HG02798 (cell line): Measurements from ENCODE around the gene UNK.
A peak's percentile ranks its signal among the peaks of the same experiment; 100 is the strongest.
"Not testable (repeated sequence)": the region's sequence is repeated elsewhere in the genome, so short reads cannot be mapped to it uniquely, and the experiment has no call there.

Experiments used
- ATAC-seq: cut with Tn5 transposase; IDR thresholded peaks from one replicate; pipeline ENCODE4 v1.9.1; 2021; ENCODE audit warnings: mild to moderate bottlenecking; ENCODE audit not compliant: unreplicated experiment, poor library complexity

UNK gene

DNA sequence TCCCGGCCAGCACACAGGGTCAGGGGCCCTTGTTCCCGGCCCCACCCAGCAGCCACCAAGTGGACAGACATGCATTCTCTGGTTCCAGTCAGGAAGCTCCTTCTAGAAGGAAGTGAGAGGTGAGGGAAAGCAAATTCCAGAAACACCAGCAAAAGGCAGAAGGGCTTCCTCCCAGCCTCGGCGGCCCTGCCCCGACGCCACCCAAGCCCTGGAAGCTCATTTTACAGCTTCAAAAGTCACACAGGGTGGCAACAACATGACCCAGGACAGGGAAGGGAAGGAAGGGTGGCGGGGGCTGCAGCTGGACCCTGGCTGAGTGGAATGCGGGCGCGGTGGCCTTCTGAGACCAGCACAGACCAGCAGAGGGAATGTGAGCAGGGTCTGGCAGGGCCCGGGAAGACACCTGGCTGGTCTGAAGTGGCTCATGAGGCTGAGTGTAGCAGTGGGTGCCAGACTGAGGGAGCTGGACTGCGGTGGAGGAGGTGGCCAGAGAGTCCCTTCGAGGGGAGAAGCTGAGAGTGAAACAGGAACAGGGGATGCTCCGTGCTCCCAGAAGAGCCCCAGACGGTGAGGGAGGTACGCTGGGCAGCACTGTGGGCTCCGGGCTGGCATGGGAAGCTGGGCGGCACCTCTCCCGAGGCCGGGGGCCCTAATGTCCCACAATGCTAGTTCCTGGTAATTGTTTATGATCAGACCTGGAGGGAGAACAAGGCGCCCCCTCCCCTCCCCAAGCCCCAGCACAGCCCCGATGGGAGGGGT, 61.5 kb downstream of the UNK start:
- ATAC-seq: no peak

DNA sequence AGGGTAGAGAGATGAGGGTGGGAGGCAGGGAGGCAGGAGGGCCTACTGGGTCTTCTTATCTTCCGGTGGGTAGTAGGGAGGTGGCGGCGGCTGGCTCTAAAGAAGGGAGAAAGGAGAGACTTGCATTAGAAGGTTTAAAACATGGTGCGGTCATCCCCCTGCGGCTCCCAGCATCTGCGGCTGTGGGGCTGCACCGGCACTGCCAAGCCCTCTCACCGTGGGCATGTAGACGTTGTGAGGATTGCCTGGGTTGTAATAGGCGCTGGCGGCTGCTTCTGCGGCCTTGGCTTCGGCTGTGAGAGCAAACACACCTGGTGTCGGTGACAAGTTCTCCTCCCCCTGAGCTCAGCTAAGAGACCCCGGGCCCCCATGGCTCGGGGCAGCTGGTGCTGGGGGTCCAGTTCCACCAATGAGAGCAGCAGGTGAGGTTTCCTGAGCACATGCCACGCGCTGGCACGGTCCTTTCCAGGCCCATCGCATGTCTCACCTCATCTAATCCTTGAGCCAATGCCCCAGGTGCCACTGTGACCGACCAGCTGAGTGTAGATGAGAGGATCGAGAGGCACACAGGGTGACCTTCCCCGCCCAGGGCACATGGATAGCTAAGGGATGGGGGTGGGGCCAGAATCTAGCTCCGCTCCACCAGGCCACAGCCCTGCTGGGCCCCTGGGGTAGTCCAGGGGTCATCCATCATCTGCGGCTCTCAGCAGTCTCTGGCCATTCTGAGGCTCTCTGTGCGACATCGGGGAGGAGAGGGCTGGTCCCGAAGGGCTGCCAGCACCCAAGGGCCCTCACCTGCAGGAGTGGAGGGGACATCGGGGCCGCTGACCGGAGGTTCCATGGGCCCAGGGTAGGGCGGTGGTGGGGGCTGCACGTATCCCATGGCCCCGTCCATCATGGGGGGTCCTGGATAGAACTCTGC, 62.3 kb downstream of the UNK start:
- ATAC-seq: no peak

DNA sequence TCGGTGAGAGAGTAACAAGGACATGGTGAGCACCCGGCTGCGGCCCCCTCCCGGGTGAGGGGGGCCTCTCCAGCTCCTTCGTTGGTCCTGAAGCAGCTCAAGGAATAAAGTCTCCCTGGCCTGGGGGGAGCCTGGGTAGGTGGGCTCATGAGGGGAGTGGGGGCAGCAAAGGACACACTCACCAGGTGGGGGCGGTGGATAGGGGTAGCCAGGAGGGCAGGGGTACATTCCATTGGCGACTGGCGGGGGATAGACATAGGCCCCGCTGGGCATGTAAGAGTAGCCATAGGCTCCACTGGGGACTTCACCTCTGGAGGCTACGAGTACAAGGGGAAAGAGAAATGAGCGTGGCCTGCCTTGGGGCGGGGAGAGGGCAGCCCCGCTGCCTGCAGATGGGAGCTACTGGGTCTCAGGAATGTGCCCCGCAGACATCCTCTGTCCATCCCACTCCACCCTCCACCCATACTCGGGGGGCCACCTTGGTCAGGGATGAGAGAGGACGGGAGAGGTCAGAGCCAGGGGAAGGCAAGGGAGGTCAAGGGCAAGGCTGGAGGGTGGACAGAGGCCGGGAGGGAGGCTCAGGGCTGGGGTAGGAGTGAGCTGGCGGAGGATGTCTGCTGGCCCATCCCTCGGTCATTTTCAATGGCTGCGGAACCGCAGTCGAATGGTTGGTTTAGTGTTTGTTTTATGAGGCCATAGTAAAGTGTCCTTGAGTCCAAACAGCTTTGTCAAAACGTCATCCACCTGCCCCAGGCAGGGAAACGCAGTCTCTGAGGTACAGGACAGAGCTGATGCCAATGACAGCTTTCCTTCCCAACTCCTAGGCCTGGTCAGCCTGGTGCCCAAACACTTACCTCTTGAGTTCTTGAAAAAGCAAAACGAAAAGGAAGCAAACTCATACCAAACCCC, 63.3 kb downstream of the UNK start:
- no peak for ATAC-seq

DNA sequence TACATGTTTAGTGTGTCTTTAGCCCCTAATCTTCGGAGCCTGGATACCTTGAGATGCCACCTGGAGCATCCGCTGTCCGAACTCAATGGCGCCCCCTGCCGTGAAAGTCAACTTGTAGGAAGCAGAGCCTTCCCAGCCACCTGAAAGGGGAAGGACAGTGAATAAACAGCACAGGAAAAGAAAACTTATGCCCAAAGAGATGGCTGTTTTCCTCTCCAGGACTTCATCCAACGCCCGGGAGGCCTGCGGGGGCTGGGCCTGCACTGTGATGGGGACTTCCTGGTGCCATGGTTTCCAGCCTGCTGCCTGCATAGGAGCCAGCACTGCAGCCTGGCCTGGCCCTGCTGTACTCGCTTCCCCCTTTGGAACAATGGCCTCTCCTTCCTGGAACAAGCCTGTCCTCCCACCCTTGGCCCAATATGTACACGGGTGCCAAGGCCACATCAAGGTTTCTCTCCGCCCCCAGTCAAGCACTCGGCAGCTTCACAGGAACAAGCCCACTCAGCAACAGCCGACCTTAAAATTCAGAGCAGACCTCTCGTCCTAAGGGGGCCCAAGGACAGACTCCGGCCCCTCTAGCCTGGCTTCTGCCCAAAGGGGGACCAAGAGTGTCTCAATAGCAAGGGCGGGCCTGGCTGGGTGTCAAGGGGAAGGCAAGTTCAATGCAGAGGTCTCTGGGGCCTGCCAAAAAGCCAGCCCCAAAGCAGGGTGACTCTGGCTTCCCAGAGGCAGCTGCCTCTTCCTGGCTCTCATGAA, 64.1 kb downstream of the UNK start:
- ATAC-seq: no peak

DNA sequence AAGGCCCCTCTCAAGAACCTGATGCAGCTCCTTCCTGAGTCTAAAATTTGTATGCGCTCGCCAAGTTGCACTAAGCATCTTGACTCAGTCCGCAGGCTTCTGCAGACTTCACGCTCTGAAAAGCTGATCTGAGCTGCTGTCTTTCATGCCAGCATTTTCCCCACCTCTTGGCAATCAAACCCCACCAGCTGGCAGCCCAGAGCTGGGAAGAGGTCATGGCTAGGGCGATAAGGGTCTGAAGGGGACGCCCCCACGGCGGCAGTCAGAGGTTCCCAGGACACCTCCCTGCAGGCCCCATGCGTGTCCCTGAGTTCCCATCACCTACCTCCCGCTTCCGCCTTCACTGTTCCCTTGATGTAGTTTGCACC, 64.7 kb downstream of the UNK start:
- no peak for ATAC-seq

DNA sequence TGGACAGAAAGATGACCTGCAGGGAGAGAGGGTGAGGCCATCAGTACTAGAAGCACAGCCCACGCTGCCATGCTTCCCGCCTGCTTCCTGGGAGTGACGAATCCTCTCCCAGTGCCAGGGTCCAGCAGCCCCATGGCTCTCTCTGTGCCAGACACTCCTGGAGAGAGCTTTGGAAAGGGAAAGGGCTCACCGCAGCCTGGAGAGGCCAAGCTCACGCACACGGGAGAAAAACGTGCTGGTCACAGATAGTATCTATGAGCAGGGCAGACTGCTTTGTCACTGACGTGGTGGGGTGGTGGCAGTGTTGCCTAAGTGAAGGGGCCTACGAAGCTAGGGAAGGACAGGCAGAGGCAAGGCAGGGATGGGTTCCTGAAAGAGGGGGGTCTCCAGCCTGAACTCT, 65.1 kb downstream of the UNK start:
- ATAC-seq: no peak

DNA sequence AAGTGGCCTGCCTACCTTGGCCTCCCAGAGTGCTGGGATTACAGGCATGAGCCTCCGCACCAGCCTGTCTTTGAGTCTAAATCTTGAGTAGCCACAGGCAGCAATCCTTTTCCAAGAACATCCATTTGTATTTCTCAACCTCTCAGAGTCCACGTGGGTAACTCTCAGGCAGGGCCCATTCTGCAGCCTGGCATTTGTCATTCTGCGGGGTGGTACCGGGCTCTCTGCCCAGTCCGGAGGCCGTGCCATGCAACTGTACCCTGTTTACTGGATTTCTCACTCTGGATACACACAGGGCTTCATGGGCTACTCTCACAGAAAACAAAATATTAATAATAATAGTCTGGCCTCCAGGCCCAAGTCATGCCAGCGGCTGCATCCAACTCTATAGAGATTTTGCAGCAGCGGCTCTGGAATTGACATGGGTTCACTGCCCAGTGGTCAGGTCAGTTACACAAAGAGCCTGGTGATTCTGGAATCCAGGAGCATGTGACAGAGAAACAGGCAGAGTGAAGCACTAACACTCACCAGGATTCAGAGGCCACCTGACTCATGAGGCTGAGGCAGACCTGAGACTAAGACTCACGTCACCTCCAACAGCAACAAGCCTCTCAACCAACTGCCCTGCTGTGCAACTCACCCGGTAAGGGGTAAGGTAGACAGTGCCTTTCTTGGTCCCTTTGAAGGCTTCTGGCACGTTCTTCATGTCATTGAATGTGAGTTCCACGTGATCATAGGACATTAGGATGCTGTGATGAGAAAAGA, 66.5 kb downstream of the UNK start:
- ATAC-seq: no peak

DNA sequence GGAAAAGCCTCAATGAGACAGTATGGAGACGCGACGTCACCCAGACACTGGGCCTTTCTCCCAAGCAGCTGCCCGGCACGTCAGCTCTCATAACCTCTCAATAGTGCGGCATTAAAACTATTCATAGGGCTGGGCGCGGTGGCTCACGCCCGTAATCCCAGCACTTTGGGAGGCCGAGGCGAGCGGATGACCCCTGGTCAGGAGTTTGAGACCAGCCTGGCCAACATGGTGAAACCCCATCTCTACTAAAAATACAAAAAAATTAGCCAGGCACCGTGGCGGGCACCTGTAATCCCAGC, 67.0 kb downstream of the UNK start:
- ATAC-seq: not testable (repeated sequence)

DNA sequence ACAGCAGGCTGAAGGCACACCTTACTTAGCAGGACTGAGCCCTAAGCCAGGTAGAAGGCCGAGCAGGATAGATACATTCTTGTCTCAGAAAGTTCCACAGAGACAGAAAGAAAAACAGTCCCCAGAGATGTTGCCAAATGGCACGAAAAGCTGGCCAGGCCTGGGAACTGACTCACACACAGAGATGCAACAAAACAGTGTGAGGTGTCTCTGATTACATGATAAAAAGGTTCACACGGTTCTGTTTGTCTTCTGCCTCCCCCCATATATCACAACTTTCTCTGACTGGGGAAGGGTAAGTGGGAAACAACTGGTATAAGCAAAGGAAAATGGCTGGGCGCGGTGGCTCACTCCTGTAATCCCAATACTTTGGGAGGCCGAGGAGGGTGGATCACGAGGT, 68.8 kb downstream of the UNK start:
- no peak for ATAC-seq

DNA sequence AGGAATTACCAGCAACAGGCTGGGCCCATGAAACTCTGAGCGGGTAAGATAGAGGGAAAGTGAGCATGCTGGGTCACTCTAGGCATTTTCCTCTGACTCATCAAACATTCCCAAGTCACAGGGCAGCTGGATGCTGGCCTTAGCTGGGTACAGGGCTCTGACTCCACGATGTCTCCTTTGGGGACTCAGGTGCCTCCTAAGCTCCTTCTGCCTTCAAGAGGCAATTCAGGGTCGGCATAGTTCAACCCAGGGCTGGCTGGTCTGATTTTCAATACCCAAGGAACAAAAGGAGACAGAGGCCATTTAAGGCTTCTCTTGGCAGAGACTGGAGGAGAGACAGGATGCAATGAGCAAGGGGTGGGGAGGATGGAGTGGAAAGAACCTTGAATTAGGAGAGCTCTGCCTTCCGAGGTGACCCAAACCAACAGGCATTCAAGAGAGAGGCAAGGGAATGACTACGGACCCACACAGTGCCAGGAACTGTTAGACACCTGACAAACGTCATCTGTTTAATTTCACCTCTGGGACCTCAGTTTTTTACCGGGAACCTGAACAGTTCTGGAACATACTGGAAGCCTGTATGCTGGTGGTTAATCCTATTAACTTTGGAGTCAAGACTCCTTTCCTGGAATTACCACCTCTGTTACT, 69.6 kb downstream of the UNK start:
- no peak for ATAC-seq

DNA sequence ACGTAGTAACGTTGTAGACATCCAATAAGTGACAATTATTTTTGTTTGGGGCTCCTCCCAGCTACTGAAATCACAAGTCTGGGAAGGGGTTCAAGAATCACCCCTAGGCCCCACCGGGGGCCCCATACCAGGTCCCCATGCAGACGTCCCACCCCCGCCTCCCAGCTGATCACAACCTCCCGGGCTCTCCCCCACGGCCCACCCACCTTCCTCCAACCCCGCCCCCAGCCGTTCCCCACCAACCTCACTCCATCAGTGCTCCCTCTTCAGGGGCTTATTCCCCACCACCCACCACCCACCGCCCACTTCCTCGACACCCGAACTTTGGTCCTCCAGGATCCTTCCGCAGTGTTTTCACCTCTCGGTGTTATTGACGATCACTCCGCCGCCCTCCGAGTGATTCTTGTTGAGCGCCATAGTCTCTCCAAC, 70.3 kb downstream of the UNK start:
- ATAC-seq: peak; percentile 0

DNA sequence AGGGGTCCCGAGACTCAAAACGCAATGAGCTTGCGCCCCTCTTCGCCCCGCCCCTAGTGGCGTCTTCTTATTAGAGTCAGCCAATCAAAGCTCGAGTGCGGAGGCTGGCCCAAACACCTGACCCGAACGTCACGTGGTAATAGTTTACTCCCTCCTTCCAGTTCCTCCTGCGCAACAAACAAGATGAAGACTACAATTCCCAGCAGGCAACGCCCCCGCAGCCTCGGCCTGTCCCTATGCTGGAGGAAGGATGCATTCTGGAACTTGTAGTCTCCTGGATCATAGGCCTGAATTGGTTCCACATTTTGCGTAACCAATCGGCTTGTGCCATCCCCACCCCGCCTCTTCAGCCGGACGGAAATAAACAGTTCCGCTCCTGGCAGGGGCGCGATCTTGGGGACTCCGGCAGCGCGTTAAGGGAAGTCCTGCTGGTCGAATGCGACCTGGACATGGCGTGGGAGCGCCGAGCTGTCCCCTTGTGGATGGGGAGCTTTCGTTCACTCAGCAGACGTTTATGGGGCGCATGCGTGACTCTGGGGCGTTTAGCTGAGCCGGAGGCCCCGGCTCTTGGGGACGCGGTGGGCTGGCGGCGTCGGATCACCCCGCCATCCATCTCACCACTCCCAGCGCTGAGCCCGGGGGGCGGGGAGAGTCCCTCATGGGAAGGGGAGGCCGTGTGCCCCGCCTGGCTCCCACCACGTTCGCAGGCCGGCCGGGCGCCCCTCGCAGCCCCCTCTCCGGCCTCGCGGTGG, 70.9 kb downstream of the UNK start, which contains the start of gene WBP2:
Gene WBP2, minus strand, starts transcription at position 26 of the 752 bp plus-strand sequence. CDS start 38 bp downstream, outside the sequence.
- peak; percentile 92 for ATAC-seq

DNA sequence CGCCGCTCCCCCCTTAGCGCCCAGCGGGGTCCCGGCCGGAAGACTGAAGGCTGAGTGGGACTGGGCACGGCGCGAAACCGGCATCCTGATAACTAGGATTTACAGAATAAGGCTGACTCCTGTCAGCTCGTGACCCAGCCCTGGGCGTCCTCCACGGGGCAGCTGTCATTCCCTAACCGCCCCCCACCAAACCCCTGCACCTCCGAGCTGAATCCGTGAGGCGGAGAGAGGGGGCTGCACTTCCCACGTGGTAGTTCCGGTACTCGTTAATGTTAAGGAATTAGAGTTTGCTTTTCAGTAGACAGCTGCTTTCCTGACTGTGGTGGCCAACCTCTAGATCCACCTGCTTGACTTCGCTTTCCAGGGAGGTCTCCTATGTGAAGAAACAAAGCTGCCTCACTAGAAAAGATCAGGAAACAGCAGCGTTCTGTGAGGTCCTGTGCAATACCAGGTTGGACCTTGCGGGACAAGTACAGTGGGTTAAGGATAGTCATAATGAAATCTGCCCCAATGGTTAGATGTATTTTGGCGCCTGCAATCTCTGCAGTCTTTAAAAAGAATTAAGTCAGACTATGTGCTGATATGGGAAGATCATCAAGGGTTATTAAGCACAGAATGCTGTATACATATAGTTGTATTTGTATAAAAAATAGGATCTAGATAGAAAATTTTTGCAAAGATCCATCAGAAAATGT, 71.6 kb downstream of the UNK start:
- ATAC-seq: no peak

DNA sequence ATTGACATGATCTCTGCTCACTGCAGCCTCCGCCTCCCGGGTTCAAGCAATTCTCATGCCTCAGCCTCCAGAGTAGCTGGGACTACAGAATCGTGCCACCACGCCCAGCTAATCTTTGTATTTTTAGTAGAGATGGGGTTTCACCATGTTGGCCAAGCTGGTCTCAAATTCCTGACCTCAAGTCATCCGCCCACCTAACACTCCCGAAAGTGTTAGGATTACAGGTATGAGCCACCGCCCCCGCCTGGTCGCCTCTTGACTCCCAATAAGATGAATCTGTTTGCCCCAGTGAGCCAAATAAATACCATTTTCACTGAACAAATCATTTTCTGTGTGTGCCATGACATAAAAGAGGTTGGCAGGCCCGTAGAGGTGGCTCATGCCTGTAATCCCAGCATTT, 74.8 kb downstream of the UNK start:
- not testable (repeated sequence) for ATAC-seq

DNA sequence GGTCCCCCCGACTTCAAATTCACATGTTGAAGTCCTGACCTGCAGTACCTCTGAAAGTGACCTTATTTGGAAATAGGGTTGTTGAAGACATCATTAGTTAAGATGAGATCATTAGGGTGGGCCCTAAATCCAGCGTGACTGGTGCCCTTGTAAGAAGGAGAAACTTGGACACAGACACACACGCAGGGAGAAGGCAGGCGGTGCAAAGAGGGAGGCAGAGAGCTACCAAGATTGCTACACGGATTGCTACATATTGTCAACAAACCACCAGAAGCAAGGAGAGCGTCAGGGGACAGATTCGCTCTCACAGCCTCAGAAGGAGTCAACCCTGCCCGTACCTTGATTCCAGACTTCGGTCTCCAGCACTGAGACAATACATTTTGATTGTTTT, 77.3 kb downstream of the UNK start:
- ATAC-seq: no peak

DNA sequence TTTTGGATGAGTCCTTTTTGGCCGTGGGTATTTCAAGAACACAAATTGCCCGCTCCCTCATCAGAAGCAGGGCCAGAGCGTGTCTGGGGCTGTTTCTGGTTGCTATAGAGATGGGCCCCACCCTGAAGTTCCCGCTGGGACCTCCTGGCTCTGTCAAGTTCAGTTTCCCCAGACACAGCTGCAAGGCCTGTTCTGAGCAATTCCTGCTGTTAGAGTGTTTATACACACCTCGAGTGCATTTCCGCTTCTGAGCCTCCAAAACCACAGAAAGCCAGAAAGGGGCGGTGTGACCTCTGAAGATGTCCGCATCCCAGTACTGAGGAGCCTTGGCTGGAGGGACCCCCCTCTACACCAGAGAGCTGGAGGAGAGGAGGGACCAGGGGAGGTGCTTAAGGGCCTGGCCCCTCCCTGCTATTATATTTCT, 79.9 kb downstream of the UNK start:
- peak; percentile 84 for ATAC-seq

DNA sequence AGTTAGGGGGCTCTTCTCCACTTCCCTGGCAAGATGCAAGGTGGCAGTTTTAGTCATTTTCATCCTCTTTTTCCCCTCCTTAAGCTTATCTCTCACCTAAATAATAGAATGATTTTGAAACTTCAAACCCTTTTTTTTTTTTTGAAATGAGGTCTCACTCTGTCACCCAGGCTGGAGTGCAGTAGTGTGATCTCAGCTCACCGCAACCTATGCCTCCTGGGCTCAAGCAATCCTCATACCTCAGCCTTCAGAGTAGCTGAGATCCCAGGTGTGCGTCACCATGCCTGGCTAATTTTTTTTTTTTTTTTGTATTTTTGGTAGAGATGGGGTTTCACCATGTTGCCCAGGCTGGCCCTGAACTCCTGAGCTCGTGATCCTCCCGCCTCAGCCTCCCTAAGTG, 80.3 kb downstream of the UNK start:
- peak; percentile 15 for ATAC-seq
